SK-N-SH (cell line): ENCODE results near the gene TMEM97.

Experiments
- CHD2 ChIP-seq: fragments of 150-350 bp; IDR thresholded peaks from 2 replicates; pipeline ENCODE4 v1.6.1; 2018; ENCODE audit warnings: low read length; ENCODE audit not compliant: partially characterized antibody
- GATA2 ChIP-seq: sonication (generic); formaldehyde crosslinking; IDR thresholded peaks from 2 replicates; pipeline ENCODE4 v1.5.0; 2020; ENCODE audit warnings: mild to moderate bottlenecking, missing genetic modification reagents
- POLR2AphosphoS5 ChIP-seq: IDR thresholded peaks from 2 replicates; pipeline ENCODE4 v1.6.1; 2012; ENCODE audit warnings: low read depth, low read length
- TAF1 ChIP-seq: IDR thresholded peaks from 2 replicates; pipeline ENCODE4 v1.6.1; 2012; ENCODE audit warnings: low read depth, mild to moderate bottlenecking, low read length, moderate library complexity, borderline replicate concordance
- TCF12 ChIP-seq: IDR thresholded peaks from 2 replicates; pipeline ENCODE4 v1.4.0; 2012
- TF ChIP-seq, protein P1 (sequence below): fragments of 200-600 bp; sonication (generic); IDR thresholded peaks from 2 replicates; pipeline ENCODE4 v1.6.1; 2017; ENCODE audit warnings: antibody characterized with exemption, mild to moderate bottlenecking, moderate library complexity
- TF ChIP-seq, protein P2 (sequence below): IDR thresholded peaks from 2 replicates; pipeline ENCODE4 v1.4.0; 2012; ENCODE audit warnings: low read depth, borderline replicate concordance
- TF ChIP-seq, protein P3 (sequence below): IDR thresholded peaks from 2 replicates; pipeline ENCODE4 v1.4.0; 2012; ENCODE audit warnings: low read depth, borderline replicate concordance
- TF ChIP-seq, protein P4 (sequence below): fragments of 150-350 bp; IDR thresholded peaks from 2 replicates; pipeline ENCODE4 v1.6.1; 2017; ENCODE audit warnings: antibody characterized with exemption, low read length, low read depth, borderline replicate concordance

DNA sequence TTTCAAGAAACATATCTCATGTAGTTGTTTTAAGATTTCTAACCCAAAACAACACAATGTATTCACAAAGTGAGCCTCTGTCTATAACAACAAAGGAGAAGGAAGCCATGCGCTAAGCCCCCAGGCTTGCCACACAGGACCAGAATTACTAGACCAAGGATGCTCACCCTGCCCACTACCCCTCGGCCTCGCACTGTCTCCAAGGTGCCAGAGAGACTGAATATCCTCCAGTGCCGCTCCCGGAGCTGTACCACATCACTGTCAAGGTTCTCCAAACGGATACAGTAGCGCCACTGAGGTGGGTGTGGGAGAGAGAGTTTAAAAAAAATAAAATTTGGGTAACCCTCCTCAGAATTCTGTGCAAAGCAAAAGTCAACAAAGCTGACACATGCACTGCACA, 31.3 kb downstream of the TMEM97 start:
- TF ChIP-seq, protein P1, sequence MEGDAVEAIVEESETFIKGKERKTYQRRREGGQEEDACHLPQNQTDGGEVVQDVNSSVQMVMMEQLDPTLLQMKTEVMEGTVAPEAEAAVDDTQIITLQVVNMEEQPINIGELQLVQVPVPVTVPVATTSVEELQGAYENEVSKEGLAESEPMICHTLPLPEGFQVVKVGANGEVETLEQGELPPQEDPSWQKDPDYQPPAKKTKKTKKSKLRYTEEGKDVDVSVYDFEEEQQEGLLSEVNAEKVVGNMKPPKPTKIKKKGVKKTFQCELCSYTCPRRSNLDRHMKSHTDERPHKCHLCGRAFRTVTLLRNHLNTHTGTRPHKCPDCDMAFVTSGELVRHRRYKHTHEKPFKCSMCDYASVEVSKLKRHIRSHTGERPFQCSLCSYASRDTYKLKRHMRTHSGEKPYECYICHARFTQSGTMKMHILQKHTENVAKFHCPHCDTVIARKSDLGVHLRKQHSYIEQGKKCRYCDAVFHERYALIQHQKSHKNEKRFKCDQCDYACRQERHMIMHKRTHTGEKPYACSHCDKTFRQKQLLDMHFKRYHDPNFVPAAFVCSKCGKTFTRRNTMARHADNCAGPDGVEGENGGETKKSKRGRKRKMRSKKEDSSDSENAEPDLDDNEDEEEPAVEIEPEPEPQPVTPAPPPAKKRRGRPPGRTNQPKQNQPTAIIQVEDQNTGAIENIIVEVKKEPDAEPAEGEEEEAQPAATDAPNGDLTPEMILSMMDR, result no peak
- TF ChIP-seq CHD2 (no peak), TAF1 (no peak), GATA2 (CRISPR knock-in tag) (no peak), TCF12 (no peak), POLR2AphosphoS5 (no peak)
- TF ChIP-seq, protein P2, sequence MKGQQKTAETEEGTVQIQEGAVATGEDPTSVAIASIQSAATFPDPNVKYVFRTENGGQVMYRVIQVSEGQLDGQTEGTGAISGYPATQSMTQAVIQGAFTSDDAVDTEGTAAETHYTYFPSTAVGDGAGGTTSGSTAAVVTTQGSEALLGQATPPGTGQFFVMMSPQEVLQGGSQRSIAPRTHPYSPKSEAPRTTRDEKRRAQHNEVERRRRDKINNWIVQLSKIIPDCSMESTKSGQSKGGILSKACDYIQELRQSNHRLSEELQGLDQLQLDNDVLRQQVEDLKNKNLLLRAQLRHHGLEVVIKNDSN, result no peak
- TF ChIP-seq, protein P3, sequence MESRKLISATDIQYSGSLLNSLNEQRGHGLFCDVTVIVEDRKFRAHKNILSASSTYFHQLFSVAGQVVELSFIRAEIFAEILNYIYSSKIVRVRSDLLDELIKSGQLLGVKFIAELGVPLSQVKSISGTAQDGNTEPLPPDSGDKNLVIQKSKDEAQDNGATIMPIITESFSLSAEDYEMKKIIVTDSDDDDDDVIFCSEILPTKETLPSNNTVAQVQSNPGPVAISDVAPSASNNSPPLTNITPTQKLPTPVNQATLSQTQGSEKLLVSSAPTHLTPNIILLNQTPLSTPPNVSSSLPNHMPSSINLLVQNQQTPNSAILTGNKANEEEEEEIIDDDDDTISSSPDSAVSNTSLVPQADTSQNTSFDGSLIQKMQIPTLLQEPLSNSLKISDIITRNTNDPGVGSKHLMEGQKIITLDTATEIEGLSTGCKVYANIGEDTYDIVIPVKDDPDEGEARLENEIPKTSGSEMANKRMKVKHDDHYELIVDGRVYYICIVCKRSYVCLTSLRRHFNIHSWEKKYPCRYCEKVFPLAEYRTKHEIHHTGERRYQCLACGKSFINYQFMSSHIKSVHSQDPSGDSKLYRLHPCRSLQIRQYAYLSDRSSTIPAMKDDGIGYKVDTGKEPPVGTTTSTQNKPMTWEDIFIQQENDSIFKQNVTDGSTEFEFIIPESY, result no peak
- TF ChIP-seq, protein P4, sequence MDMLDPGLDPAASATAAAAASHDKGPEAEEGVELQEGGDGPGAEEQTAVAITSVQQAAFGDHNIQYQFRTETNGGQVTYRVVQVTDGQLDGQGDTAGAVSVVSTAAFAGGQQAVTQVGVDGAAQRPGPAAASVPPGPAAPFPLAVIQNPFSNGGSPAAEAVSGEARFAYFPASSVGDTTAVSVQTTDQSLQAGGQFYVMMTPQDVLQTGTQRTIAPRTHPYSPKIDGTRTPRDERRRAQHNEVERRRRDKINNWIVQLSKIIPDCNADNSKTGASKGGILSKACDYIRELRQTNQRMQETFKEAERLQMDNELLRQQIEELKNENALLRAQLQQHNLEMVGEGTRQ, result no peak
